Measurements from ENCODE around the gene PDZD7. TPM values are rescaled to one million over a fixed set of nuclear protein-coding genes. Genes with fewer than 3 reads are reported as not detected.
A peak's percentile ranks its signal among the peaks of the same experiment; 100 is the strongest.

PDZD7 gene
- total and polyA plus RNA-seq, 9 of the 15 experiments (the other 6 are each of a cell fraction or from before 2014, with no cell fraction given): 0.04 to 0.24 (median 0.08) TPM; not detected in 3

DNA sequence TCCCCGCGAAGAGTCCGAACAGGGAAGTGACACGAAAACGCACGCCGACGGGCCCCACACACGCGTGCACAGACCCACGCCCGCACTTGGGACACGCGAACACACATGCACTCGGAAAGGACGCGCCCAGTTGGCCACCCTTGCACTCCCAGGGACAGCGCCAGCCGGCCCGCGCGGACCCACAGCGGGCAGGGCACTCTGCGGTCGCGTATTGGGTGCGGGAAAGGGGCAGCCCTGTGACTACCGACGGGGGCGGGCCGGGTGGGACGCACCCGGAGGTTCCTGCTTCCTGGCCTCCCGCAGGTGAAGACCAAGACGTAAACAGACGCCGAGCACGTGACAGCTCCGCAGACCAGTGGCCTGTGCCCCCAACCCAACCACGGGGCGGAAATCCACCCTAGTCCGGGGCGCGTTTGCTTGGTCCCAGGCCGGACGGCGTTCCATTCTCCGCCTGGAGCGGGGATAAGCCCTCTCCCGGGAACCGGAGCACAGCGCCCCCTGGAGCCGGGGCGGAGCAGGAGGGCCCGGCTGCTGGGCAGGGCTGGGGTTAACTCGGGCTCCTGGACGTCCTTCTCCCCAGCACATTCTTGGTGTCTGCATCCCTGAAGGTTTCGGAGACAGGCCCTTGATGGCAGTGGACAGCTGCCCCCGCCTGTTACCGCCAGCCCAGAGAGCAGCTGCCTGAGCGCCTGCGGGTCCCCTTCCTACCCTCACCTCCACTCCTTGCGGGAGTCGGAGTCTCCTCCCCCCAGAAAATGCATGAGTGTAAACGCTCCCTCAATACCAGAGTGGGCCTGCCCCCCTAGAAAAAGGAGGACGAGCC lies 33.4 kb downstream of the PDZD7 start (continued):
- no peak for TF ChIP-seq ZNF175 (CRISPR knock-in tag; IDR thresholded peaks at IDR 0.05; ENCODE audit: low read depth)
- no peak for TF ChIP-seq NRF1 (conservative IDR thresholded peaks at IDR 0.05 in 1 of 2, IDR thresholded peaks at IDR 0.05 in 1 of 2)
- TF ChIP-seq ZFP1 (CRISPR knock-in tag; IDR thresholded peaks at IDR 0.05): no peak
- no peak for TF ChIP-seq PCBP1 (IDR thresholded peaks at IDR 0.05; ENCODE audit: low read depth, low read length, poor library complexity, severe bottlenecking)
- TF ChIP-seq BCL6 (CRISPR knock-in tag; IDR thresholded peaks at IDR 0.05): no peak
- no peak for TF ChIP-seq SRSF1 (IDR thresholded peaks at IDR 0.05; ENCODE audit: low read depth, low read length)
- no peak for TF ChIP-seq HCFC1 (IDR thresholded peaks at IDR 0.05; ENCODE audit: low read depth, low read length)
- no peak for TF ChIP-seq BRF1 (IDR thresholded peaks at IDR 0.05; ENCODE audit: borderline replicate concordance, extremely low read depth, insufficient read length)
- no peak for TF ChIP-seq ZNF507 (tag; conservative IDR thresholded peaks at IDR 0.05)
- TF ChIP-seq, protein P1, sequence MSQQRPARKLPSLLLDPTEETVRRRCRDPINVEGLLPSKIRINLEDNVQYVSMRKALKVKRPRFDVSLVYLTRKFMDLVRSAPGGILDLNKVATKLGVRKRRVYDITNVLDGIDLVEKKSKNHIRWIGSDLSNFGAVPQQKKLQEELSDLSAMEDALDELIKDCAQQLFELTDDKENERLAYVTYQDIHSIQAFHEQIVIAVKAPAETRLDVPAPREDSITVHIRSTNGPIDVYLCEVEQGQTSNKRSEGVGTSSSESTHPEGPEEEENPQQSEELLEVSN (IDR thresholded peaks at IDR 0.05; ENCODE audit: borderline replicate concordance in 1 of 2, extremely low read depth in 1 of 2, insufficient read depth in 1 of 2, insufficient read length in 1 of 2, low read depth in 1 of 2, low read length in 1 of 2, poor library complexity in 1 of 2, severe bottlenecking in 1 of 2): peak in 1 of 2 experiments; percentile 35
